Measurements from ENCODE around the gene SQSTM1.

The SQSTM1 gene

GRCh38 chr5:179806250-179807048 is 14.3 kb upstream of the SQSTM1 start, which contains the start of gene MGAT4B:
TSS of gene MGAT4B (minus strand) at chr5:179806866. CDS start at chr5:179806583, 283 bp downstream.
- DNase-seq (ENCODE audit: low spot score), result peak; percentile 90

GRCh38 chr5:179812135-179812825 is 8.4 kb upstream of the SQSTM1 start:
- no peak for DNase-seq (ENCODE audit: low spot score)

- no peak for DNase-seq (ENCODE audit: low spot score)
Observed at GRCh38 chr5:179812997-179813607, 7.6 kb upstream of the SQSTM1 start.

GRCh38 chr5:179814090-179814489 is 6.6 kb upstream of the SQSTM1 start:
- DNase-seq (ENCODE audit: low spot score), result no peak

- no peak for DNase-seq (ENCODE audit: low spot score)
Observed at GRCh38 chr5:179815491-179816249, 5.0 kb upstream of the SQSTM1 start.

GRCh38 chr5:179816401-179816795 is 4.3 kb upstream of the SQSTM1 start:
- DNase-seq (ENCODE audit: low spot score), result no peak

- no peak for DNase-seq (ENCODE audit: low spot score)
Observed at GRCh38 chr5:179816796-179817469, 3.8 kb upstream of the SQSTM1 start.

- no peak for DNase-seq (ENCODE audit: low spot score)
Observed at GRCh38 chr5:179817470-179817840, 3.2 kb upstream of the SQSTM1 start.

GRCh38 chr5:179817890-179818745 is 2.6 kb upstream of the SQSTM1 start:
- no peak for DNase-seq (ENCODE audit: low spot score)

- DNase-seq (ENCODE audit: low spot score), result peak; percentile 85
Observed at GRCh38 chr5:179818746-179819295, 1.9 kb upstream of the SQSTM1 start.

- no peak for DNase-seq (ENCODE audit: low spot score)
Observed at GRCh38 chr5:179819296-179820126, 1.2 kb upstream of the SQSTM1 start.

- DNase-seq (ENCODE audit: low spot score), result no peak
Observed at GRCh38 chr5:179820127-179820482, 600 bp upstream of the SQSTM1 start.

- peak; percentile 88 for DNase-seq (ENCODE audit: low spot score)
Observed at GRCh38 chr5:179821298-179822058, 773 bp downstream of the SQSTM1 start.

GRCh38 chr5:179822059-179822432 is 1.3 kb downstream of the SQSTM1 start:
- DNase-seq (ENCODE audit: low spot score), result no peak

GRCh38 chr5:179822444-179822990 is 1.8 kb downstream of the SQSTM1 start:
- DNase-seq (ENCODE audit: low spot score), result no peak

GRCh38 chr5:179823937-179824744 is 3.4 kb downstream of the SQSTM1 start:
- DNase-seq (ENCODE audit: low spot score), result no peak

- no peak for DNase-seq (ENCODE audit: low spot score)
Observed at GRCh38 chr5:179824745-179825112, 4.0 kb downstream of the SQSTM1 start.

All from germinal center (tissue), 1 donor.